ENCODE results near the gene PPIB. TPM values are rescaled to one million over a fixed set of nuclear protein-coding genes. Genes with fewer than 3 reads are reported as not detected.

The PPIB gene
- total and polyA plus RNA-seq, 9 of the 15 experiments (the other 6 are each of a cell fraction or from before 2014, with no cell fraction given): 306 to 746 (median 439) TPM

DNA sequence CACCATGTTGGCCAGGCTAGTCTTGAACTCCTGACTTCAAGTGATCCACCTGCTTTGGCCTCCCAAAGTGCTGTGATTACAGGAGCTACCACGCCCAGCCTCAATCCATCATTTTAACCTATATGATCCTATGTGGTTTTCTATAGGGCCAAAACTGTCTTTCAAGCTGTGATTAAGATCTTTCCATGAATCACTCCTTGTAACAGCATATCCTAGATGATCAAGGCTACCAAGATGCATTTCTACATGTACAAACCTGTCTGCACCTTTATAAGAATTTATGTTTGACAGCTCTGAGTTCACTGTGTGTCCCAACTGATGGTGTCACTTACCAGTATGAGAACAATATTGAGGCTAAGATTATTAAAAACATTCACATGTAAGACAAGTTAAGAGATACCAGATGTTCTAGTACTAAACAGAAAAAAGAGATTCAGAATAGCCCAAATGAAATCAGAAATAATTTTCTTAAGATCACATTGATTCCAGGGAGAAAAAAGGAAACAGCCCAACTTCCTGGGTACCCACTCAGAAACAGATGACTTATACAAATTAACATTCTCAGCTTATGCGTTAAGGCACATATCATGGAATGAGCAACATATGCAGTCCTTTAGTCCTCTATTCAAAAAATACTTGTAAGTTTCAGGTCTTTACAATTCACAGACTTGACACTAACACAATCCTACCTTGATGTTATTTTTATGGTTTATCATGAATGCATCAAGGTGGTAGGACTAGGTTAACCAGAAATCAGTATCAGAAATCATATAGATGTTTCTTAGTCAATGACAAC, 24.8 kb upstream of the PPIB start:
- Histone ChIP-seq H3K4me1 (replicated peaks in 1 of 2; ENCODE audit: control insufficient read depth in 2 of 2, insufficient read depth in 2 of 2, low read length in 2 of 2) (peaks cover 0 to 4% of the 10 kb centered on the region in 2 experiments; a peak in 1 of 5 replicates), H3K9ac (ENCODE audit: insufficient read depth in 1 of 2, low read depth in 2 of 2, low read length in 2 of 2) (no peak overlapping the region), H3K4me3 (no peak overlapping the region), H3K4me2 (ENCODE audit: insufficient read depth, low read length) (no peak overlapping the region), H3K9me1 (ENCODE audit: control insufficient read depth, insufficient read depth, low read length) (no peaks in the 10 kb centered on the region), H2AFZ (ENCODE audit: low read depth, low read length) (no peak overlapping the region), H3K36me3 (ENCODE audit: control insufficient read depth, insufficient read depth, low read length) (peaks cover 14% of the 10 kb centered on the region; the same call in 2 of the 3 replicates), H3K27me3 (ENCODE audit: control insufficient read depth in 2 of 2, insufficient read depth in 2 of 2, low read length in 2 of 2) (no peaks in the 10 kb centered on the region), H3K27ac (ENCODE audit: extremely low read depth, low read depth, low read length) (no peak overlapping the region), H4K20me1 (replicated peaks; ENCODE audit: control insufficient read depth, insufficient read depth, low read length) (no peaks in the 10 kb centered on the region), H3K79me2 (ENCODE audit: control insufficient read depth, insufficient read depth, low read length) (no peaks in the 10 kb centered on the region), H3K9me3 (replicated peaks; ENCODE audit: control insufficient read depth, insufficient read depth, low read depth, low read length) (no peaks in the 10 kb centered on the region)
- in situ Hi-C loops (cut with MboI) (no loop called here), intact Hi-C loops (cut with micrococcal nuclease) (no loop called here)
- CTCF ChIA-PET (ENCODE audit: low intra/inter-chr PET ratio): no interaction called here
- no peak for DNase-seq (ENCODE audit: extremely low read depth in 1 of 4, low spot score in 3 of 4)
- 84% methylated on average over 2 of the region's 2 CpGs for WGBS (ENCODE audit: insufficient coverage, low coverage, missing lambda C conversion rate)
- peak; percentile 54 for FAIRE-seq
- TF ChIP-seq PTBP1 (IDR thresholded peaks at IDR 0.05; ENCODE audit: low read depth, low read length) (no peak), ZFPM2 (CRISPR knock-in tag; IDR thresholded peaks at IDR 0.05) (no peak)
- ATAC-seq: no peak
- POLR2A ChIA-PET: interaction anchor here (0.6 to 0.8 kb wide), 2 partner anchors 132 to 237 kb away, joined by 3 read pairs; no protein-coding TSS in a partner anchor
- no TSS peak for BruUV-seq (replicated peaks)

DNA sequence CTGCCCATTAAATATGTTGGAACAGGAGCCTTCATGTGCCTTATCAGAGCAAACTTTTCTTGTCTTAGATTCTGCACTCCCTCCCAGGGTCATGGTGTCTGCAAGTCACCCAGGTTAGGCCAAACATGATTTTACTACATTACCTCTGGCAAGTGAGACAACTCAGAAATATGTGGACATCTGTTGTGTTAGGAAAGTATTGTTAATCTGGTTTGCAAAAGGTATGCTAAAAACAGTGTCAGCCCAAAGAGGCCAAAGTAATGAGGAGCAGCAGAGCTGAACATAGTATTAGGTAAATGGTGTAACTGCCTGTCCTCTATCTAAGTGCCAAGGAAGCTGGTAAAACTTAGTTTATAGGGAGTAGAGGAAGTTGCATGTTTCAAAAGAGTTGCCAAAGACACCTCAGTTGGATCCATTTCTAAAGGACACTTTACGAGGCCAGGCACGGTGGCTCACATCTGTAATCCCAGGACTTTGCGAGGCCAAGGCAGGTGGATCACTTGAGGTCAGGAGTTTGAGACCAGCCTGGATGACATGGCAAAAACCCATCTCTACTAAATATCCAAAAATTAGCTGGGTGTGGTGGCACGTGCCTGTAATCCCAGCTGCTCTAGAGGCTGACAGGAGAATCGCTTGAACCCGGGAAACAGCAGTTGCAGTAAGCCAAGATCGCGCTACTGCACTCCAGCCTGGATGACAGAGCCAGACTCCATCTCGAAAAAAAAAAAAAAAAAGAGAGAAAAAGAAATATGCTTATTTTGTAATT, 22.5 kb upstream of the PPIB start:
- peaks cover 0 to 4% of the 10 kb centered on the region in 2 experiments; a peak in 1 of 5 replicates for H3K4me1 ChIP-seq (replicated peaks in 1 of 2; ENCODE audit: control insufficient read depth in 2 of 2, insufficient read depth in 2 of 2, low read length in 2 of 2)
- peaks cover 16% of the 10 kb centered on the region; the same call in 2 of the 3 replicates for H3K36me3 ChIP-seq (ENCODE audit: control insufficient read depth, insufficient read depth, low read length)
- H3K9me1 ChIP-seq (ENCODE audit: control insufficient read depth, insufficient read depth, low read length): no peaks in the 10 kb centered on the region
- CTCF ChIA-PET (ENCODE audit: low intra/inter-chr PET ratio): interaction anchor here (0.6 kb wide), 1 partner anchor 178 kb away, joined by 4 read pairs; no protein-coding TSS in a partner anchor
- no peak overlapping the region for H3K4me2 ChIP-seq (ENCODE audit: insufficient read depth, low read length)
- H3K9me3 ChIP-seq (replicated peaks; ENCODE audit: control insufficient read depth, insufficient read depth, low read depth, low read length): no peaks in the 10 kb centered on the region
- DNase-seq (ENCODE audit: extremely low read depth in 1 of 4, low spot score in 3 of 4) (no peak), ATAC-seq (no peak), FAIRE-seq (no peak)
- no peaks in the 10 kb centered on the region for H3K27me3 ChIP-seq (ENCODE audit: control insufficient read depth in 2 of 2, insufficient read depth in 2 of 2, low read length in 2 of 2)
- WGBS (ENCODE audit: insufficient coverage, low coverage, missing lambda C conversion rate): 58% methylated on average over 8 of the region's 9 CpGs
- intact Hi-C loops (cut with micrococcal nuclease) (no loop called here), in situ Hi-C loops (cut with MboI) (no loop called here)
- H4K20me1 ChIP-seq (replicated peaks; ENCODE audit: control insufficient read depth, insufficient read depth, low read length): no peaks in the 10 kb centered on the region
- POLR2A ChIA-PET: interaction anchor here (0.6 kb wide), 1 partner anchor 14 kb away, joined by 3 read pairs; no protein-coding TSS in a partner anchor
- no peak overlapping the region for H2AFZ ChIP-seq (ENCODE audit: low read depth, low read length)
- H3K9ac ChIP-seq (ENCODE audit: insufficient read depth in 1 of 2, low read depth in 2 of 2, low read length in 2 of 2): peak overlapping the region in 1 of 2 experiments; percentile 50; a peak in 1 of 4 replicates
- H3K27ac ChIP-seq (ENCODE audit: extremely low read depth, low read depth, low read length): no peak overlapping the region; the same call in 2 of the 3 replicates
- H3K79me2 ChIP-seq (ENCODE audit: control insufficient read depth, insufficient read depth, low read length): no peaks in the 10 kb centered on the region
- BruUV-seq (replicated peaks): no TSS peak
- no peak overlapping the region for H3K4me3 ChIP-seq
- TF ChIP-seq ZNF316 (IDR thresholded peaks at IDR 0.05): peak; percentile 55; the same call in 1 of the 2 replicates
- peak; percentile 23; the same call in 1 of the 2 replicates for TF ChIP-seq MAFF (IDR thresholded peaks at IDR 0.05; ENCODE audit: low read length)
- no peak for TF ChIP-seq ADNP (tag; IDR thresholded peaks at IDR 0.05)
- TF ChIP-seq C11orf30 (IDR thresholded peaks at IDR 0.05; ENCODE audit: low read depth): 0 out of 2 replicates have a peak, but pooled peaks have one; percentile 11
- no peak for TF ChIP-seq ZNF282 (CRISPR knock-in tag; IDR thresholded peaks at IDR 0.05)
- TF ChIP-seq MAFG (tag; conservative IDR thresholded peaks at IDR 0.05): peak; percentile 74
- peak; percentile 65 for TF ChIP-seq BHLHE40 (IDR thresholded peaks at IDR 0.05; ENCODE audit: low read length)
- TF ChIP-seq NFE2 (IDR thresholded peaks at IDR 0.05; ENCODE audit: low read depth): peak; percentile 49

All from K562 (cell line).